NCI-H1694 (cell line): Measurements from ENCODE around the gene BAIAP2.

ENCODE experiments used
- DNase-seq: peaks from one replicate; lab custom pipeline; 2025; lab: John Stamatoyannopoulos, UW

Gene BAIAP2

GRCh38 chr17:81111066-81111465 is 76.1 kb downstream of the BAIAP2 start:
- no peak for DNase-seq

GRCh38 chr17:81112450-81112849 is 77.5 kb downstream of the BAIAP2 start:
- no peak for DNase-seq

- no peak for DNase-seq
Measured at GRCh38 chr17:81113158-81113724, 78.3 kb downstream of the BAIAP2 start.

GRCh38 chr17:81114351-81115093 is 79.6 kb downstream of the BAIAP2 start:
- DNase-seq: no peak

- no peak for DNase-seq
Measured at GRCh38 chr17:81115219-81115618, 80.3 kb downstream of the BAIAP2 start.

GRCh38 chr17:81115749-81116464 is 81.0 kb downstream of the BAIAP2 start:
- no peak for DNase-seq

- no peak for DNase-seq
Measured at GRCh38 chr17:81116704-81117103, 81.8 kb downstream of the BAIAP2 start.

GRCh38 chr17:81117672-81118198 is 82.8 kb downstream of the BAIAP2 start:
- no peak for DNase-seq

- DNase-seq: no peak
Measured at GRCh38 chr17:81118308-81119221, 83.6 kb downstream of the BAIAP2 start.

- no peak for DNase-seq
Measured at GRCh38 chr17:81119223-81120148, 84.5 kb downstream of the BAIAP2 start.

GRCh38 chr17:81120149-81120484 is 85.2 kb downstream of the BAIAP2 start:
- DNase-seq: no peak

- DNase-seq: no peak
Measured at GRCh38 chr17:81120695-81121621, 86.0 kb downstream of the BAIAP2 start.

- no peak for DNase-seq
Measured at GRCh38 chr17:81121841-81122733, 87.1 kb downstream of the BAIAP2 start.

GRCh38 chr17:81123052-81124048 is 88.4 kb downstream of the BAIAP2 start:
- DNase-seq: no peak

GRCh38 chr17:81124377-81124776 is 89.4 kb downstream of the BAIAP2 start:
- DNase-seq: no peak

GRCh38 chr17:81125573-81126081 is 90.7 kb downstream of the BAIAP2 start:
- DNase-seq: no peak
